HCT116 (cell line): ENCODE results near the gene AHSA1. TPM values are rescaled to one million over a fixed set of nuclear protein-coding genes. Genes with fewer than 3 reads are reported as not detected.

ENCODE experiments used
- ATAC-seq: fragments of 200-7000 bp; cut with Tn5 transposase; 2 replicates; pipeline ENCODE4 v1.9.1; 2020; ENCODE audit warnings: mild to moderate bottlenecking, moderate library complexity
- BruUV-seq: library from RNA; stranded (reverse); fragments of 400-500 nt; replicated peaks from 2 replicates; lab custom pipeline; 2021; lab: Mats Ljungman, UMichigan
- CTCF ChIA-PET: fragments of 300-600 bp; sonication (Branson Sonifier 250); formaldehyde crosslinking; loops from one replicate; lab custom pipeline; 2021; ENCODE audit warnings: antibody characterized with exemption; lab: Charles Lee
- POLR2A ChIA-PET: fragments of 300-600, 350-600 bp; sonication (Branson Sonifier 250); formaldehyde crosslinking; loops from one replicate; lab custom pipeline; 2021; ENCODE audit warnings: antibody characterized with exemption; lab: Charles Lee
- RAD21 ChIA-PET, 2 experiments: fragments of 300-600 bp; sonication (Branson Sonifier 250); formaldehyde crosslinking; loops; one replicate each; lab custom pipeline; 2023; ENCODE audit warnings: low total read pairs in 2 of 2; ENCODE audit not compliant: uncharacterized antibody in 2 of 2, unreplicated experiment in 2 of 2, low non-redundant PET in 1 of 2; lab: Charles Lee
- DNase-seq: peaks from one replicate; pipeline ENCODE4 v3.0.0-alpha.2; 2010; ENCODE audit warnings: low read depth, low spot score
- H2AFZ ChIP-seq: fragments of 200-600 bp; shearing (Covaris generic), sonication (generic); 2 replicates; pipeline ENCODE4 v1.6.1; 2017; ENCODE audit warnings: low read depth, mixed run types, mixed read lengths, antibody characterized with exemption, low read length; ENCODE audit not compliant: poor library complexity, severe bottlenecking
- H3K27ac ChIP-seq: 2 replicates; pipeline ENCODE4 v1.5.1; 2012; ENCODE audit warnings: low read depth, low read length
- H3K27me3 ChIP-seq: fragments of 200-600 bp; sonication (generic); 2 replicates; pipeline ENCODE4 v1.6.1; 2016; ENCODE audit warnings: mixed run types, low read length, mixed read lengths; ENCODE audit not compliant: insufficient read depth
- H3K36me3 ChIP-seq, 2 experiments: fragments of 200-500 bp in 1 of 2; fragments of 200-600 bp in 1 of 2; sonication (Bioruptor generic) in 1 of 2; sonication (generic) in 1 of 2; 2 replicates each; pipeline versions ENCODE4 v1.5.1 to v1.6.1; 2014 to 2016; ENCODE audit warnings: low read length in 2 of 2, inconsistent platforms in 1 of 2, mixed read lengths in 1 of 2, mixed run types in 1 of 2; ENCODE audit not compliant: insufficient read depth in 2 of 2, control insufficient read depth in 1 of 2
- H3K4me1 ChIP-seq, 2 experiments: fragments of 200-600 bp in 1 of 2; sonication (generic) in 1 of 2; 2 replicates each; pipeline versions ENCODE4 v1.5.1 to v1.6.1; 2012 to 2017; ENCODE audit warnings: low read length in 2 of 2, inconsistent platforms in 1 of 2, mild to moderate bottlenecking in 1 of 2, mixed read lengths in 1 of 2, mixed run types in 1 of 2, moderate library complexity in 1 of 2; ENCODE audit not compliant: insufficient read depth in 2 of 2, control insufficient read depth in 1 of 2
- H3K4me2 ChIP-seq: fragments of 200-600 bp; sonication (generic); 2 replicates; pipeline ENCODE4 v1.6.1; 2017; ENCODE audit warnings: mixed run types, low read length, mixed read lengths
- H3K4me3 ChIP-seq, 2 experiments: fragments of 200-600 bp in 1 of 2; sonication (generic) in 1 of 2; replicated peaks in 1 of 2; 2 replicates each; pipeline ENCODE4 v1.5.1; 2011 to 2016; ENCODE audit warnings: low read length in 2 of 2, control low read depth in 1 of 2, low read depth in 1 of 2, mild to moderate bottlenecking in 1 of 2, mixed read lengths in 1 of 2, mixed run types in 1 of 2
- H3K79me2 ChIP-seq: fragments of 200-600 bp; sonication (generic); 2 replicates; pipeline ENCODE4 v1.6.1; 2017; ENCODE audit warnings: mild to moderate bottlenecking, mixed run types, low read length, moderate library complexity, mixed read lengths; ENCODE audit not compliant: insufficient read depth
- H3K9ac ChIP-seq: fragments of 200-600 bp; sonication (generic); 2 replicates; pipeline ENCODE4 v1.6.1; 2016; ENCODE audit warnings: low read length, mixed read lengths
- H3K9me2 ChIP-seq: fragments of 200-600 bp; sonication (generic), shearing (Covaris generic); 2 replicates; pipeline ENCODE4 v1.6.1; 2017; ENCODE audit warnings: mixed run types, mild to moderate bottlenecking, moderate library complexity; ENCODE audit not compliant: insufficient read depth
- H3K9me3 ChIP-seq, 2 experiments: fragments of 200-500 bp in 1 of 2; fragments of 200-600 bp in 1 of 2; sonication (Bioruptor generic) in 1 of 2; sonication (generic) in 1 of 2; 2 replicates each; pipeline ENCODE4 v1.6.1; 2014 to 2017; ENCODE audit warnings: low read length in 2 of 2, mixed read lengths in 2 of 2, inconsistent platforms in 1 of 2, low read depth in 1 of 2, mild to moderate bottlenecking in 1 of 2, mixed run types in 1 of 2, moderate library complexity in 1 of 2; ENCODE audit not compliant: control insufficient read depth in 1 of 2, insufficient read depth in 1 of 2
- H4K20me1 ChIP-seq: fragments of 200-600 bp; sonication (generic), shearing (Covaris generic); 2 replicates; pipeline ENCODE4 v1.6.1; 2017; ENCODE audit warnings: mixed run types, mild to moderate bottlenecking, moderate library complexity; ENCODE audit not compliant: insufficient read depth
- ELF1 ChIP-seq: IDR thresholded peaks from 2 replicates; pipeline ENCODE4 v1.6.1; 2012; ENCODE audit warnings: low read depth, borderline replicate concordance
- EZH2 ChIP-seq: fragments of 200-600 bp; sonication (generic); IDR thresholded peaks from 2 replicates; pipeline ENCODE4 v1.6.1; 2017; ENCODE audit warnings: antibody characterized with exemption, mixed run types
- EZH2phosphoT487 ChIP-seq: fragments of 200-600 bp; IDR thresholded peaks from 2 replicates; pipeline ENCODE4 v1.6.1; 2018; ENCODE audit warnings: antibody characterized with exemption, borderline replicate concordance
- FOSL1 ChIP-seq: IDR thresholded peaks from 2 replicates; pipeline ENCODE4 v1.6.1; 2012; ENCODE audit warnings: low read depth
- SIN3A ChIP-seq: IDR thresholded peaks from 2 replicates; pipeline ENCODE4 v1.6.1; 2012; ENCODE audit warnings: low read depth
- SP1 ChIP-seq: IDR thresholded peaks from 2 replicates; pipeline ENCODE4 v1.6.1; 2012; ENCODE audit warnings: low read depth
- YY1 ChIP-seq: IDR thresholded peaks from 2 replicates; pipeline ENCODE4 v1.6.1; 2011; ENCODE audit warnings: low read length, low read depth, moderate library complexity, mild to moderate bottlenecking; ENCODE audit not compliant: insufficient replicate concordance; ENCODE audit errors: extremely low read depth
- intact Hi-C: fragments of 100-400 bp; cut with micrococcal nuclease; formaldehyde crosslinking; loops from 2 replicates; pipeline ENCODE4 v1.10.0; 2022
- total RNA-seq: library from RNA; stranded (reverse); gene quantifications from one replicate; pipeline ENCODE4 v1.2.1, GENCODE V29; 2021; ENCODE audit not compliant: unreplicated experiment
- TF ChIP-seq, protein P1 (sequence below): IDR thresholded peaks from 2 replicates; pipeline ENCODE4 v1.6.1; 2012; ENCODE audit warnings: low read depth
- TF ChIP-seq, protein P2 (sequence below): IDR thresholded peaks from 2 replicates; pipeline ENCODE4 v1.6.1; 2012

AHSA1 gene
- total RNA-seq, 1 experiment from 2014 or later: 222 TPM

DNA sequence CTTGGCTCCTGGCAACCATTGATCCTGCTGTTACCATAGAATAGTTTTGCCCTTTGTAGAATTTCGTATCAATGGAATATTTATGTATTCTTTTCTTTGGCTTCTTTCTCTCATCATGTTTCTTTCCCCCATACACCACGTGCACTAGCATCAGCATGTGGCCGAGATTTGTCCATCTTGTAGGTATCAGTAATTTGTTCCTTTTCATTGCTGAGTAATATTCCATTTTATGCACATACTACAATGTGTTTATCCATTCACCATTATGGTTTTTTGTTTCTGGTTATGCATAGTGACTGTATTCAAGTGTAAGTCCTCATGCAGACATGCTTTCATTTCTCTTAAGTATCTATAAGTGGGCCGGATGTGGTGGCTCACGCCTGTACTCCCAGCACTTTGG is 45.2 kb downstream of the AHSA1 start:
- no peak for DNase-seq
- Histone ChIP-seq H3K4me3 (no peak overlapping the region), H3K9me2 (no peaks in the 10 kb centered on the region)
- BruUV-seq: no TSS peak
- RAD21 ChIA-PET: no interaction called here
- TF ChIP-seq SIN3A (no peak), ELF1 (no peak), SP1 (no peak), EZH2 (no peak), YY1 (no peak), FOSL1 (no peak), EZH2phosphoT487 (no peak)
- TF ChIP-seq, protein P1, sequence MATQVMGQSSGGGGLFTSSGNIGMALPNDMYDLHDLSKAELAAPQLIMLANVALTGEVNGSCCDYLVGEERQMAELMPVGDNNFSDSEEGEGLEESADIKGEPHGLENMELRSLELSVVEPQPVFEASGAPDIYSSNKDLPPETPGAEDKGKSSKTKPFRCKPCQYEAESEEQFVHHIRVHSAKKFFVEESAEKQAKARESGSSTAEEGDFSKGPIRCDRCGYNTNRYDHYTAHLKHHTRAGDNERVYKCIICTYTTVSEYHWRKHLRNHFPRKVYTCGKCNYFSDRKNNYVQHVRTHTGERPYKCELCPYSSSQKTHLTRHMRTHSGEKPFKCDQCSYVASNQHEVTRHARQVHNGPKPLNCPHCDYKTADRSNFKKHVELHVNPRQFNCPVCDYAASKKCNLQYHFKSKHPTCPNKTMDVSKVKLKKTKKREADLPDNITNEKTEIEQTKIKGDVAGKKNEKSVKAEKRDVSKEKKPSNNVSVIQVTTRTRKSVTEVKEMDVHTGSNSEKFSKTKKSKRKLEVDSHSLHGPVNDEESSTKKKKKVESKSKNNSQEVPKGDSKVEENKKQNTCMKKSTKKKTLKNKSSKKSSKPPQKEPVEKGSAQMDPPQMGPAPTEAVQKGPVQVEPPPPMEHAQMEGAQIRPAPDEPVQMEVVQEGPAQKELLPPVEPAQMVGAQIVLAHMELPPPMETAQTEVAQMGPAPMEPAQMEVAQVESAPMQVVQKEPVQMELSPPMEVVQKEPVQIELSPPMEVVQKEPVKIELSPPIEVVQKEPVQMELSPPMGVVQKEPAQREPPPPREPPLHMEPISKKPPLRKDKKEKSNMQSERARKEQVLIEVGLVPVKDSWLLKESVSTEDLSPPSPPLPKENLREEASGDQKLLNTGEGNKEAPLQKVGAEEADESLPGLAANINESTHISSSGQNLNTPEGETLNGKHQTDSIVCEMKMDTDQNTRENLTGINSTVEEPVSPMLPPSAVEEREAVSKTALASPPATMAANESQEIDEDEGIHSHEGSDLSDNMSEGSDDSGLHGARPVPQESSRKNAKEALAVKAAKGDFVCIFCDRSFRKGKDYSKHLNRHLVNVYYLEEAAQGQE: no peak
- TF ChIP-seq, protein P2, sequence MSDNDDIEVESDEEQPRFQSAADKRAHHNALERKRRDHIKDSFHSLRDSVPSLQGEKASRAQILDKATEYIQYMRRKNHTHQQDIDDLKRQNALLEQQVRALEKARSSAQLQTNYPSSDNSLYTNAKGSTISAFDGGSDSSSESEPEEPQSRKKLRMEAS: no peak
- TF ChIP-seq, all 23 proteins: peak for 0
- no peak overlapping the region for H3K9ac ChIP-seq
- H4K20me1 ChIP-seq: no peaks in the 10 kb centered on the region
- no peak overlapping the region for H3K27ac ChIP-seq
- H3K27me3 ChIP-seq: no peaks in the 10 kb centered on the region
- no peaks in the 10 kb centered on the region for H3K9me3 ChIP-seq
- H3K4me1 ChIP-seq: no peaks in the 10 kb centered on the region
- no peak overlapping the region for H2AFZ ChIP-seq
- CTCF ChIA-PET: no interaction called here
- no peaks in the 10 kb centered on the region for H3K36me3 ChIP-seq
- H3K79me2 ChIP-seq: no peaks in the 10 kb centered on the region
- intact Hi-C loops: no loop called here
- no peak overlapping the region for H3K4me2 ChIP-seq
- ATAC-seq: no peak
- POLR2A ChIA-PET: no interaction called here
